AG20443 (cell line): ENCODE results near the gene FHIT.

Experiments used
- DNase-seq: peaks from one replicate; pipeline ENCODE4 v3.0.0; 2012; ENCODE audit warnings: low spot score, mixed read lengths

Gene FHIT

DNA sequence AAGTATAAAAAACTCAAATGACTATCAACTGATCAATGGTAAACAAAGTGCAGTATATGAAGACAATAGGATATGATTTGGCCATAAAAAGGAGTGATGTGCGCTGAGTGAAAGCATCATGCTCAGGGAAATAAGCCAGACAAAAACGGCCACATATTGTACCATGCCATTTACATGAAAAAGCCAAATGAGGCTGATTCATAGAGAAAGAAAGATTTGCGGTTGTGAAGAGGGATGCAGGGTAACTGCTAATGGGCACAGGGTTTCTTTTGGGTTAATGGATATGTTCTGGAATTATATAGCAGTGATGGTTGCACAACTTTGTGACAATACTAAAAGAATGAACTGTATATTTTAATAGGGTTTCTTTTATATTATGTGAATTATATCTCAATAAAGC is 1324.2 kb downstream of the FHIT start:
- DNase-seq: no peak

DNA sequence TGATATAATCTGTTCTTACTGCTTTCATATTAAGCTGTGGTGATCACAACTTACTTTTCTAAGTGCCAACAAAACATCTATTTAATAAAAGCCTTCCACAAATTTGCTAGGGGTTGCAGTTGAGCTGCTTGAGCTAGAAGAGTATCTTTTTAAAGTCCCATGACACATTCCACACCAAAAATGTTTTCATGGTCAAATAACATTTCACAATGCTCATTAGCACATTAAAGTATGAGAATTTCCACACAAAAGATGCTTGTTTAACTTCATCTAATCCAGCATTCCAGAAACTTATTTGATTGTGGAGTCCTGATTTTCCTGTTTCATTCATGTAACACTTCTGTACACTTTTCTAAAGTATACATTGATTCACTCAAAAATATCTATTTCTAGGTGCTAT is 1325.3 kb downstream of the FHIT start:
- peak; percentile 11 for DNase-seq

- no peak for DNase-seq
Measured at GRCh38 chr3:59922192-59922591, 1329.1 kb downstream of the FHIT start.

GRCh38 chr3:59920822-59921221 is 1330.4 kb downstream of the FHIT start:
- no peak for DNase-seq

DNA sequence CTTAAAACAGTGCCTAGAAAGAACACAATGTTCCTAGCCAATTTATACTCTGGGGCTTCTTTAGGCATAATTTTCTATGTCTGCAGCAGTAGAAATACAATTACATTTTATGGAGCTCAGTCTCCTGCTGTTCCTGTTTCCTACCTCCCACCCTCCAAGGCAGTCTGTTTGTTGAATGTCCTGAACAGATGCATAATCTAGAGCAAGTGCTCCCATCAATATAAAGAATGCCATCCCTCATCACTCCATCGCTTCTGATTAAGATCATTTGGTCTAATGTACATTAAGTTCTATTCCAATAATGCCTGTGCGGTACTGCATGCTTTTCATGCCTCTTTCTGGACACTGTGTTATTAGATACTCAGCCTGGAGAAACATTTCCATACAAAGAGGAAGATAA is 1331.7 kb downstream of the FHIT start:
- no peak for DNase-seq

DNA sequence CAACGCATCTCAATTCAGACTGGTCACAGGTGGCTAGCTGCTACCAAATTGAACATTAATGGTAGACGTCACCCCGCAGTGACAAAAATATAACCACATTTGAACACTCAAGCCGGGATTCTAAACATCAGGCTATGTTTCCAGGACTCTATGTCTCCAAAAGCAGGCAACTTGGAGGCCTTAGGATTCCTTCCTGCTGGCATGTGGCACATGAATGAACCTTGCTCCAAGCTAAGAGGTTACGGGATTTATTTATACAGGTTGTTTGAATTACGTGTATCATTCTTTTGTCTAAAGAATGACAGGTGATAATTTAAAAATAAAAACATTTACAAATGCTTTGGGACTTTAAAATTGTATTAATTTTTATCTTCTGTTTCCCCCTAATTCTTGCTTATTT is 1337.0 kb downstream of the FHIT start:
- DNase-seq: no peak

GRCh38 chr3:59913645-59914044 is 1337.6 kb downstream of the FHIT start:
- no peak for DNase-seq

DNA sequence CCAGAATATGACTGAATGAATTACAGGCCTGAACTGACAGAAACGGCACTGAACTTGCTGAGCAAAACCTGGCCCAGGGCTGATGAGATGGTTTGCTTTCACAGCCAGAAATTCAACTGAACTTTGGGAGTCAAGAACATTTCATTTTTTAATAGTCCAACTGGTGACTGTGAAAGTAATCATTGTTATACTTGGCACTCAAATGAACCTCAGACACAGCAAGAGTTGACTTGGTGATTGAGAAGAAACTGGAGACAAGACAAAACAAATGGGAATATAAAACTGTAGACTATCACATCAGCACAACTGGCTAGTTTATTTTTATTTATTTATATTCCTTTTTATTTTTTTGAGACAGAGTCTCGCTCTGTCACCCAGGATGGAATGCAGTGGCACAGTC is 1342.6 kb downstream of the FHIT start:
- DNase-seq: no peak

DNA sequence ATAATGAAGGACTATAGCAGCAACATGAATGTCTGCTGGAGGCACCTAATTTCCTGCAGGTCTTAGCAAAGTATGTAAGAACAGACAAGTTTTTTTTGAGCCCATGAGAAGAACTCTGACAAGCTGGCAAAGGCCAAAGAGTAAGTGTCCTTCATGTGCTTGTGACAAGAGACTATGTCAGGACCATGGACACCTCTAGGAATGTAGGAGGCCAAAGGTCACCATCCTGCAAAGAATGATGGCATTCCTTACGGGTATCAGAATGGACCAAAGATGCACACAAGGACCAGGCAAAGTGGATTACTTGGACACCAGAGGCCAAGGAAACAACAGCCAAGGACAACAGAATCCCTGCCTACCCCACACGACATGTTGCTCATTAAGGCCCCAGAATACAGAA is 1343.0 kb downstream of the FHIT start:
- DNase-seq: no peak

- DNase-seq: no peak
Measured at GRCh38 chr3:59904296-59904695, 1347.0 kb downstream of the FHIT start.

GRCh38 chr3:59899061-59899460 is 1352.2 kb downstream of the FHIT start:
- DNase-seq: no peak

DNA sequence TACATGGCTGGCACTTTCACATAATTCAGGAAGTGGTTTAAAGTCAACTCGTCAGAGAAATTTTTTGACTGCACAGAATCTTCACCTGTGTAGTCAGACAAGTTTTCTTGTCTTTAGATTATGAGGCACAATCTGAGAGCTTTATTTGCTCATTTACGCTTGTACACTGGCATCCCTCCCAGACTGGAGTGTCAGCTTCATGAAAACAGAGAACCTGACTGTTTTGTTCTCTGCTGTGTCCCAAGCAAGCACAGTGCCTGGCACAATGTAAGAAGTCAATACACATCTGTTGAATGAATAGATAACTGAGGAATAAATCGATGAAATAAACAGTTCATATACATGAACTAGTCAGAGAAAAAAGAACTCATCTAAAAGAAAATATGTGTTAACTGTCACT is 1355.3 kb downstream of the FHIT start:
- no peak for DNase-seq

GRCh38 chr3:59894425-59895121 is 1356.7 kb downstream of the FHIT start:
- no peak for DNase-seq

GRCh38 chr3:59890639-59891038 is 1360.6 kb downstream of the FHIT start:
- DNase-seq: no peak

- DNase-seq: no peak
Measured at GRCh38 chr3:59886790-59887189, 1364.5 kb downstream of the FHIT start.

GRCh38 chr3:59885899-59886400 is 1365.3 kb downstream of the FHIT start:
- DNase-seq: no peak

DNA sequence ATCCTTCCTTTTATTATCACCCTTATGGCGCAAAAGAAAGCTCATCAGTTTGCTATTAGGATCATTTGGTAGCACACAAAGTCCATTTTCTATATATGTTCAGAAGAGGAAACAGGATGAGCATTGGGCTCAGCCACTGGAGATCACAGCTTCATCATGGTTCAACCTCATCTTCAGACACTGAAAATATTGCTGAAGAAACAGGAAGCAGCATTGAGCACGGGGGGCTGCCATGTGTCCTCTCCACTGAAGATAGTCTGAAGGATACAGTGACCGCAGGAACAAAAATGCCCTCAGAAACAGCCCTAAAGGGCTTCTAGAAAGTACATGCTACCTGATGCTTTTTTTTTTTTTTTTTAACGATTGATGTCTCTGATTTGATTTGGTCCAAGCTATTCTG is 1366.2 kb downstream of the FHIT start:
- no peak for DNase-seq

GRCh38 chr3:59884409-59884808 is 1366.8 kb downstream of the FHIT start:
- no peak for DNase-seq

GRCh38 chr3:59882746-59883145 is 1368.5 kb downstream of the FHIT start:
- DNase-seq: no peak

- no peak for DNase-seq
Measured at GRCh38 chr3:59880717-59881116, 1370.5 kb downstream of the FHIT start.

- DNase-seq: no peak
Measured at GRCh38 chr3:59879031-59879581, 1372.1 kb downstream of the FHIT start.

DNA sequence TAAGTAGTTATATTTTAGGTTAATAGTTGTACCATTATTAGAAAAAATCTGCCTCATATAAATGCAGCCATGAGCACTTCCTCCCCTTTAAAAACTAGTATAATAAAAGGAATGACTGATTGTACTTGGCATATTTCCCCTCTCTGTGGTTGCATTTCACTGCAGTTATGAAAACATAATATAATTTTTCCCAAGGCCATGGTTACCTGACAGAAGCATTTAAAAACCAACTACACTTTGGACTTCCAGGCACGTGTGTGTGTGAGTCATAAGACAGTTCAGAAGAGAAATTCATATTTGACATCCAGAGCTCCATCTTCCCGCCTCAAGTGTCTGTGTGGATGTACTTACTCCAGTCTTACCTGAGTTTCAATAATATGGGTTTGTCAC is 1373.2 kb downstream of the FHIT start:
- no peak for DNase-seq

DNA sequence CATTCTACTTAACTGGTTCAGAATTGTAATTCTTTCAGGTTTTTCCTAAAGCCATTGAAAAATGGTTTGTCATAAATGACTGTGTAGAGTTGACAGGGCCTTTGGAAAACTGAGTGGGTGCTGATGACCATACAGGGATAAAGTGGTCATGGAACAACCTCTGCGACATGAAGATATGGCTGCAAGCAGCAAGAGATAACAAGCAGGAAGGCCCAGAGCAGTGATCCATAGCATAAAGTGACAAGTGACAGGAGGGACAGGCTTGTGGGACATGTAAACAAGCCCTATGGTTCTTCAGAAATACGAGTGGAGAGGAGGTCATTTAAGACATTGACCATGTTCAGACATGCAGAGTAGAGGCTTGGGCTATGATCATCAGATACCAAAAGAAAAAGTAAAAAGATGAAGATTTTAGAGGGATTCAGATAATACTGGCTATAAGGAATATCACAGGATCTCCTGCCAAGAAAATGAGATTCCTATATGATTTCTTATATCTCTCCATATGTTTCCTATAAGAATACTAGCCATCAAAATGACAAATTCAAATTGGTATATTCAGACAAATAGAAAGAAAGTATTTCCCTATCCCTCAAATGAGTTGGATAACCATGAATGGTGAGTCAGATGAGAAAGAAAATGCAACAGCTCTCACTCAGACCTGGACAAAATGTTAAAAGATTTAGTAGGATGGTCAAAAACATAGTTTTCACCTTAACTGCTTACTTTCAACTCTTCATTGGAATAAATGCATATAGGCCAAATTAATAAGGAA is 1373.8 kb downstream of the FHIT start:
- DNase-seq: no peak
